A549 (cell line): ENCODE measurements around the gene PAX9. TPM values are rescaled to one million over a fixed set of nuclear protein-coding genes. Genes with fewer than 3 reads are reported as not detected.

Source experiments
- ATAC-seq, 2 experiments: fragments of 200-7000 bp in 1 of 2; fragments of >200 bp in 1 of 2; cut with Nextera tagmentation in 1 of 2; cut with Tn5 transposase in 1 of 2; 3 replicates each; pipeline versions ENCODE4 v1.8.0 to v1.9.1; 2018 to 2020; ENCODE audit warnings: mild to moderate bottlenecking in 1 of 2, moderate library complexity in 1 of 2
- CTCF ChIA-PET: fragments of 300-600 bp; sonication (Branson Sonifier 250); formaldehyde crosslinking; extraction: SDS; loops from one replicate; lab custom pipeline; 2021; ENCODE audit warnings: antibody characterized with exemption, inconsistent platforms; lab: Yijun Ruan, JAX
- POLR2A ChIA-PET: fragments of 350-600 bp; formaldehyde crosslinking; extraction: SDS; loops from one replicate; lab custom pipeline; 2021; ENCODE audit warnings: antibody characterized with exemption, inconsistent platforms; lab: Yijun Ruan, JAX
- DNase-seq, 2 experiments: peaks; one replicate each; pipeline versions ENCODE4 v3.0.0 to v3.0.0-alpha.2; 2011 to 2016; ENCODE audit warnings: low read depth in 1 of 2, low spot score in 1 of 2
- FAIRE-seq: peaks from 2 replicates; lab custom pipeline; 2011; peaks lifted over from hg19 to GRCh38; lab: Jason Lieb, UNC
- H3K27ac ChIP-seq, 2 experiments: fragments of >200 bp; sonication (Bioruptor Twin); formaldehyde crosslinking; 3 replicates each; pipeline ENCODE4 v1.5.1; 2016 to 2017
- H3K4me1 ChIP-seq: fragments of >200 bp; sonication (Bioruptor Twin); formaldehyde crosslinking; 3 replicates; pipeline ENCODE4 v1.6.1; 2016
- H3K4me2 ChIP-seq: fragments of >200 bp; sonication (Bioruptor Twin); formaldehyde crosslinking; 3 replicates; pipeline ENCODE4 v1.6.1; 2016
- H3K4me3 ChIP-seq: fragments of >200 bp; sonication (Bioruptor Twin); formaldehyde crosslinking; 3 replicates; pipeline ENCODE4 v1.5.1; 2016
- H3K9me3 ChIP-seq: fragments of >200 bp; sonication (Bioruptor Twin); formaldehyde crosslinking; 3 replicates; pipeline ENCODE4 v1.6.1; 2016
- ATOH8 ChIP-seq: fragments of 250-450 bp; sonication (Bioruptor Pico); IDR thresholded peaks from 2 replicates; pipeline ENCODE4 v1.5.0; 2020; ENCODE audit warnings: low read depth, mild to moderate bottlenecking, moderate library complexity
- CBX2 ChIP-seq: fragments of 200-600 bp; sonication (generic); IDR thresholded peaks from 2 replicates; pipeline ENCODE4 v1.6.1; 2016; ENCODE audit warnings: low read depth, mild to moderate bottlenecking, borderline replicate concordance
- ELK1 ChIP-seq: fragments of 150-350 bp; IDR thresholded peaks from 2 replicates; pipeline ENCODE4 v1.6.1; 2014; ENCODE audit warnings: low read depth, mild to moderate bottlenecking, low read length
- EP300 ChIP-seq, 2 experiments: fragments of >200 bp; sonication (Bioruptor Twin); formaldehyde crosslinking; IDR thresholded peaks; 2 replicates in 1 of 2; 3 replicates in 1 of 2; pipeline ENCODE4 v1.6.1; 2016 to 2017
- ESRRA ChIP-seq: fragments of 150-350 bp; IDR thresholded peaks from 2 replicates; pipeline ENCODE4 v1.6.1; 2014; ENCODE audit warnings: mild to moderate bottlenecking, low read length, borderline replicate concordance
- GATA3 ChIP-seq: IDR thresholded peaks from 2 replicates; pipeline ENCODE4 v1.6.1; 2012; ENCODE audit warnings: borderline replicate concordance
- HES2 ChIP-seq: fragments of >200 bp; sonication (Bioruptor Twin); formaldehyde crosslinking; IDR thresholded peaks from 2 replicates; pipeline ENCODE4 v1.6.1; 2016
- HMGXB4 ChIP-seq: fragments of 250-450 bp; sonication (Bioruptor Pico); IDR thresholded peaks from 2 replicates; pipeline ENCODE4 v1.5.0; 2021; ENCODE audit warnings: mild to moderate bottlenecking, moderate library complexity, borderline replicate concordance
- HOXB5 ChIP-seq: fragments of 250-450 bp; sonication (Bioruptor Pico); IDR thresholded peaks from 2 replicates; pipeline ENCODE4 v1.5.0; 2020; ENCODE audit warnings: mild to moderate bottlenecking, moderate library complexity
- NFE2L2 ChIP-seq: fragments of 150-350 bp; conservative IDR thresholded peaks from 2 replicates; pipeline ENCODE4 v1.6.1; 2014; ENCODE audit warnings: low read length
- PBX3 ChIP-seq: IDR thresholded peaks from 2 replicates; pipeline ENCODE4 v1.6.1; 2012
- POLR2A ChIP-seq: IDR thresholded peaks from 2 replicates; pipeline ENCODE4 v1.6.1; 2012; ENCODE audit warnings: mild to moderate bottlenecking, low read length
- POLR2AphosphoS2 ChIP-seq: conservative IDR thresholded peaks from 2 replicates; pipeline ENCODE4 v1.6.1; 2012; ENCODE audit warnings: low read length, improper control_type of control experiment, inconsistent platforms
- REST ChIP-seq: fragments of 200-600 bp; sonication (generic); IDR thresholded peaks from 2 replicates; pipeline ENCODE4 v1.6.1; 2016; ENCODE audit warnings: antibody characterized with exemption, mild to moderate bottlenecking, moderate library complexity
- TFCP2L1 ChIP-seq: fragments of 250-450 bp; sonication (Bioruptor Pico); IDR thresholded peaks from 2 replicates; pipeline ENCODE4 v1.5.0; 2021; ENCODE audit warnings: mild to moderate bottlenecking
- ZNF302 ChIP-seq: fragments of 250-450 bp; sonication (Bioruptor Pico); IDR thresholded peaks from 2 replicates; pipeline ENCODE4 v1.9.0; 2021; ENCODE audit warnings: inconsistent platforms, mild to moderate bottlenecking, moderate library complexity
- WGBS: methylation state at CpG from one replicate; pipeline ENCODE4 v1.1.6; 2017; ENCODE audit errors: missing lambda C conversion rate; 5-methylcytosine and 5-hydroxymethylcytosine counted together
- polyA plus RNA-seq, 4 experiments: library from polyadenylated mRNA; depleted of rRNA in 3 of 4; stranded (reverse); fragments of >200 nt; fragmentation: RNase III in 1 of 4; extraction: RNeasy Plus Mini Kit Qiagen cat#74134 plus additional on column Dnase treatment in 1 of 4; gene quantifications; 2 replicates in 3 of 4; 3 replicates in 1 of 4; pipeline ENCODE4 v1.2.3, GENCODE V29; 2011 to 2017

Gene PAX9
- polyA plus RNA-seq, 2 of the 4 experiments (the other 2 are of a cell fraction), result 0.75 to 1.8 TPM

- TF ChIP-seq CBX2 (no peak), REST (no peak)
Measured at GRCh38 chr14:36716614-36717184, 55.0 kb downstream of the PAX9 start (continued).

GRCh38 chr14:36717363-36717762, 55.7 kb downstream of the PAX9 start:
- CTCF ChIA-PET, result interaction anchor here (1.6 to 2.0 kb wide), 3 partner anchors 9 to 433 kb away, joined by 3 to 5 read pairs (median 4); no protein-coding TSS in a partner anchor
- H3K9me3 ChIP-seq, result no peaks in the 10 kb centered on the region
- ATAC-seq (no peak), DNase-seq (no peak), FAIRE-seq (no peak)
- H3K4me1 ChIP-seq, result no peaks in the 10 kb centered on the region
- no peak for TF ChIP-seq ATOH8 (CRISPR knock-in tag)
- no peak for TF ChIP-seq ZNF302 (CRISPR knock-in tag)
- TF ChIP-seq HOXB5 (CRISPR knock-in tag), result no peak
- no peak overlapping the region for H3K27ac ChIP-seq
- WGBS, result 68% methylated on average over 5 of the region's 5 CpGs
- H3K4me2 ChIP-seq, result no peak overlapping the region
- POLR2A ChIA-PET, result no interaction called here
- H3K4me3 ChIP-seq, result no peak overlapping the region

GRCh38 chr14:36718216-36718615, 56.6 kb downstream of the PAX9 start:
- no peak overlapping the region for H3K4me3 ChIP-seq
- H3K27ac ChIP-seq, result no peak overlapping the region
- no peak overlapping the region for H3K4me2 ChIP-seq
- ATAC-seq (no peak), DNase-seq (no peak)
- 4% methylated on average over 1 of the region's 1 CpG for WGBS
- no peaks in the 10 kb centered on the region for H3K4me1 ChIP-seq
- POLR2A ChIA-PET, result no interaction called here
- TF ChIP-seq HES2, result no peak
- TF ChIP-seq, all 56 proteins: peak for 0
- no peak for FAIRE-seq
- CTCF ChIA-PET, result interaction anchor here (0.5 to 2.0 kb wide), 4 partner anchors 10 to 432 kb away, joined by 3 to 5 read pairs (median 4); no protein-coding TSS in a partner anchor
- no peaks in the 10 kb centered on the region for H3K9me3 ChIP-seq

GRCh38 chr14:36719823-36720222, 58.2 kb downstream of the PAX9 start:
- FAIRE-seq, result no peak
- no peak for ATAC-seq
- Histone ChIP-seq H3K4me2 (no peak overlapping the region), H3K4me3 (no peak overlapping the region), H3K9me3 (no peaks in the 10 kb centered on the region), H3K4me1 (no peaks in the 10 kb centered on the region), H3K27ac (no peak overlapping the region)
- DNase-seq, result no peak
- ChIA-PET CTCF (interaction anchor here (0.7 to 1.2 kb wide), 3 partner anchors 10 to 1442 kb away, joined by 3 to 6 read pairs (median 4); no protein-coding TSS in a partner anchor), POLR2A (no interaction called here)
- 43% methylated on average over 7 of the region's 7 CpGs for WGBS
- no peak for TF ChIP-seq GATA3
- no peak for TF ChIP-seq EP300 (IDR thresholded peaks at IDR 0.05)
- no peak for TF ChIP-seq PBX3
- no peak for TF ChIP-seq ESRRA
- TF ChIP-seq POLR2A, result no peak
- no peak for TF ChIP-seq ELK1
- no peak for TF ChIP-seq HMGXB4 (CRISPR knock-in tag)
- no peak for TF ChIP-seq POLR2AphosphoS2
- no peak for TF ChIP-seq TFCP2L1 (CRISPR knock-in tag)
- TF ChIP-seq REST, result no peak
- TF ChIP-seq NFE2L2, result no peak
